Epithelial cell of esophagus (primary cell): ENCODE data around the gene DDX41.

Source experiments
- DNase-seq: peaks from one replicate; pipeline ENCODE4 v3.0.0; 2010; ENCODE audit warnings: low read depth
- H3K4me3 ChIP-seq: 2 replicates; pipeline ENCODE4 v1.5.1; 2011; ENCODE audit warnings: mild to moderate bottlenecking, low read length, control low read depth
- CTCF ChIP-seq: IDR thresholded peaks from 2 replicates; pipeline ENCODE4 v1.5.1; 2011; ENCODE audit warnings: low read depth, mild to moderate bottlenecking, low read length, control low read depth, inconsistent platforms; ENCODE audit not compliant: insufficient read depth; ENCODE audit errors: missing control alignments

Gene DDX41

GRCh38 chr5:177483042-177483441 lies 33.7 kb downstream of the DDX41 start:
- no peak overlapping the region for H3K4me3 ChIP-seq
- DNase-seq, result no peak
- no peak for TF ChIP-seq CTCF

- no peak overlapping the region for H3K4me3 ChIP-seq
- no peak for TF ChIP-seq CTCF
- no peak for DNase-seq
Measured at GRCh38 chr5:177482359-177482795, 34.4 kb downstream of the DDX41 start.

- TF ChIP-seq CTCF, result no peak
- no peak overlapping the region for H3K4me3 ChIP-seq
- no peak for DNase-seq
Measured at GRCh38 chr5:177479774-177480173, 37.0 kb downstream of the DDX41 start.

- peak; percentile 67 for DNase-seq
- no peak for TF ChIP-seq CTCF
- no peak overlapping the region for H3K4me3 ChIP-seq
Measured at GRCh38 chr5:177478711-177479646, 37.8 kb downstream of the DDX41 start.

GRCh38 chr5:177477701-177478477 lies 38.9 kb downstream of the DDX41 start:
- no peak for DNase-seq
- TF ChIP-seq CTCF, result no peak
- no peak overlapping the region for H3K4me3 ChIP-seq

GRCh38 chr5:177476531-177477233 lies 40.1 kb downstream of the DDX41 start:
- H3K4me3 ChIP-seq, result no peak overlapping the region
- DNase-seq, result no peak
- no peak for TF ChIP-seq CTCF
